K562 (cell line): Measurements from ENCODE around the gene IRF2BP2. TPM values are rescaled to one million over a fixed set of nuclear protein-coding genes. Genes with fewer than 3 reads are reported as not detected.

Experiments used
- CHD7 ChIP-seq: fragments of 200-600 bp; sonication (generic); IDR thresholded peaks from one replicate; pipeline ENCODE4 v1.6.1; 2012; ENCODE audit warnings: mild to moderate bottlenecking, low read depth, low read length, inconsistent platforms
- CTCF ChIP-seq, 3 experiments: IDR thresholded peaks in 2 of 3; conservative IDR thresholded peaks in 1 of 3; 2 replicates each; pipeline ENCODE4 v1.5.1; 2011 to 2012; ENCODE audit warnings: low read length in 3 of 3, mild to moderate bottlenecking in 3 of 3, control low read depth in 2 of 3, improper control_type of control experiment in 1 of 3, inconsistent platforms in 1 of 3, low read depth in 1 of 3, mixed read lengths in 1 of 3, moderate library complexity in 1 of 3; ENCODE audit not compliant: insufficient read depth in 2 of 3
- DEAF1 ChIP-seq: fragments of 450-650 bp; formaldehyde crosslinking; IDR thresholded peaks from 2 replicates; pipeline ENCODE4 v1.4.0; 2020; ENCODE audit warnings: mild to moderate bottlenecking, moderate library complexity
- KDM1A ChIP-seq, 2 experiments: fragments of 450-650 bp; IDR thresholded peaks; 2 replicates each; pipeline ENCODE4 v1.6.1; 2016; ENCODE audit warnings: mild to moderate bottlenecking in 2 of 2
- KHSRP ChIP-seq: fragments of 450-650 bp; IDR thresholded peaks from 2 replicates; pipeline ENCODE4 v1.6.1; 2017
- LCOR ChIP-seq: sonication (generic); formaldehyde crosslinking; IDR thresholded peaks from 2 replicates; pipeline ENCODE4 v1.8.0; 2022; ENCODE audit warnings: mild to moderate bottlenecking, missing genetic modification reagents
- LEF1 ChIP-seq: fragments of 450-650 bp; IDR thresholded peaks from 2 replicates; pipeline ENCODE4 v1.6.1; 2016; ENCODE audit warnings: mild to moderate bottlenecking
- MXI1 ChIP-seq: IDR thresholded peaks from 2 replicates; pipeline ENCODE4 v1.6.1; 2011; ENCODE audit warnings: low read depth, mild to moderate bottlenecking, improper control_type of control experiment, low read length
- PREB ChIP-seq: sonication (generic); formaldehyde crosslinking; IDR thresholded peaks from 2 replicates; pipeline ENCODE4 v1.8.1; 2023; ENCODE audit warnings: mild to moderate bottlenecking, missing genetic modification reagents
- RAD51 ChIP-seq: fragments of 450-650 bp; IDR thresholded peaks from 2 replicates; pipeline ENCODE4 v1.7.1; 2016; ENCODE audit warnings: low read depth, mild to moderate bottlenecking, borderline replicate concordance
- SNRNP70 ChIP-seq: fragments of 200-400 bp; formaldehyde crosslinking; optimal IDR thresholded peaks from 2 replicates; pipeline ENCODE3; 2017; ENCODE audit warnings: low read depth, low read length
- ZNF174 ChIP-seq: fragments of 250-450 bp; sonication (Bioruptor Pico); IDR thresholded peaks from 2 replicates; pipeline ENCODE4 v1.4.0; 2020; ENCODE audit warnings: mild to moderate bottlenecking
- ZNF24 ChIP-seq: fragments of 450-650 bp; IDR thresholded peaks from 2 replicates; pipeline ENCODE4 v1.6.1; 2016
- ZNF274 ChIP-seq: IDR thresholded peaks from 2 replicates; pipeline ENCODE4 v1.6.1; 2011; ENCODE audit warnings: low read depth, mild to moderate bottlenecking, low read length, moderate library complexity, borderline replicate concordance
- polyA plus RNA-seq, 8 experiments: library from polyadenylated mRNA; depleted of rRNA in 4 of 8; stranded (reverse) in 5 of 8; unstranded in 3 of 8; fragments of >200 nt; fragmentation: Nextera tagmentation in 2 of 8; fragmentation: Illumina TruSeq in 1 of 8; extraction: Ambion mirVana in 2 of 8; extraction: Trizol in 1 of 8; gene quantifications; 2 replicates each; pipeline versions ENCODE4 v1.2.1 to v1.2.3, GENCODE V29; 2011 to 2014; ENCODE audit warnings: inconsistent platforms in 1 of 8, missing spikeins in 1 of 8
- total RNA-seq, 7 experiments: library from RNA; depleted of rRNA in 6 of 7; stranded (reverse); fragments of >200 nt in 6 of 7; fragmentation: Illumina TruSeq in 2 of 7; extraction: Trizol in 2 of 7; gene quantifications; 2 replicates each; pipeline versions ENCODE4 v1.2.1 to v1.2.3, GENCODE V29; 2011 to 2021; ENCODE audit warnings: low replicate concordance in 1 of 7

IRF2BP2 gene
- total and polyA plus RNA-seq, 9 of the 15 experiments (the other 6 are each of a cell fraction or from before 2014, with no cell fraction given), result 7.7 to 68.6 (median 22.1) TPM

GRCh38 chr1:234597894-234598293, 12.1 kb downstream of the IRF2BP2 start (continued):
- TF ChIP-seq CTCF (IDR thresholded peaks at IDR 0.05 in 2 of 3, conservative IDR thresholded peaks at IDR 0.05 in 1 of 3; ENCODE audit: insufficient read depth in 2 of 3, low read depth in 1 of 3, low read length in 3 of 3), result peak; percentile 73 to 87 (median 79)
- no peak for TF ChIP-seq LEF1
- TF ChIP-seq ZNF174 (CRISPR knock-in tag), result no peak
- no peak for TF ChIP-seq SNRNP70
- TF ChIP-seq PREB, result no peak
- TF ChIP-seq CHD7, result no peak
- TF ChIP-seq LCOR (CRISPR knock-in tag), result 0 out of 2 replicates have a peak, but pooled peaks have one; percentile 35
- TF ChIP-seq ZNF274, result no peak
- TF ChIP-seq MXI1, result no peak
- TF ChIP-seq ZNF24, result peak; percentile 22; the same call in 1 of the 2 replicates
- TF ChIP-seq RAD51, result no peak
- TF ChIP-seq KHSRP, result no peak
- no peak for TF ChIP-seq KDM1A (IDR thresholded peaks at IDR 0.05)
- peak; percentile 74 for TF ChIP-seq DEAF1 (CRISPR knock-in tag)
